Chondrocyte (in vitro differentiated cells): ENCODE results near the gene MOB3C. TPM values are rescaled to one million over a fixed set of nuclear protein-coding genes. Genes with fewer than 3 reads are reported as not detected.

Experiments
- DNase-seq: peaks from one replicate; pipeline ENCODE4 v3.0.0; 2021; ENCODE audit warnings: mixed read lengths, low spot score
- H3K27ac Mint-ChIP-seq: one replicate; pipeline ENCODE4 v1.8.0; 2021; ENCODE audit warnings: mild to moderate bottlenecking, moderate library complexity, mixed read lengths; ENCODE audit not compliant: unreplicated experiment
- H3K27me3 Mint-ChIP-seq: 2 replicates; pipeline ENCODE4 v1.8.0; 2021; ENCODE audit warnings: low read depth, mixed read lengths
- H3K36me3 Mint-ChIP-seq: 2 replicates; pipeline ENCODE4 v1.8.0; 2021; ENCODE audit warnings: low read depth, mixed read lengths
- H3K4me1 Mint-ChIP-seq: 2 replicates; pipeline ENCODE4 v1.8.0; 2021; ENCODE audit warnings: low read depth, mild to moderate bottlenecking, mixed read lengths
- H3K4me3 Mint-ChIP-seq: one replicate; pipeline ENCODE4 v1.8.0; 2021; ENCODE audit warnings: mild to moderate bottlenecking, moderate library complexity, mixed read lengths; ENCODE audit not compliant: unreplicated experiment
- H3K9me3 Mint-ChIP-seq: 2 replicates; pipeline ENCODE4 v1.8.0; 2021; ENCODE audit warnings: low read depth, mixed read lengths
- CTCF ChIP-seq: fragments of 200-600 bp; sonication (generic); IDR thresholded peaks from 2 replicates; pipeline ENCODE4 v1.5.0; 2021; ENCODE audit warnings: antibody characterized with exemption, mild to moderate bottlenecking, moderate library complexity
- total RNA-seq: library from RNA; stranded (reverse); gene quantifications from 3 replicates; pipeline ENCODE4 v1.2.1, GENCODE V29; 2021

The MOB3C gene
- total RNA-seq, 1 donor from 2014 or later, result 6.2 TPM

DNA sequence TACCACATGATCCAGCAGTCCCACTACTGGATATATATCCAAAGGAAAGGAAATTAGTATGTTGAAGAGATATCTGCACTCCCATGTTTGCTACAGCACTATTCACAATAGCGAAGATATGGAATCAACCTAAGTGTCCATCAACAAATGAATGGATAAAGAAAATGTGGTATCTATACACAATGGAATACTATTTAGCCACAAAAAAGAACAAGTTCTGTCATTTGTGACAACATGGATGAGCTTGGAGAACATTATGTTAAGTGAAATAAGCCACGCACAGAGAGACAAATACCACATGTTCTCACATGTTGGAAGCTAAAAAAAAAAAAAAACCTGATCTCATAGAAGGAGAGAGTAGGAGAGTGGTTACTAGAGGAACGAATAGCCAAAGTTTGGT lies 33.9 kb upstream of the MOB3C start:
- no peak overlapping the region for H3K27ac Mint-ChIP-seq
- H3K4me1 Mint-ChIP-seq, result peaks cover 4% of the 10 kb centered on the region
- H3K4me3 Mint-ChIP-seq, result no peak overlapping the region
- peaks cover 40% of the 10 kb centered on the region for H3K36me3 Mint-ChIP-seq
- no peak for TF ChIP-seq CTCF
- H3K27me3 Mint-ChIP-seq, result no peaks in the 10 kb centered on the region
- no peak for DNase-seq
- H3K9me3 Mint-ChIP-seq, result peaks cover 22% of the 10 kb centered on the region

GRCh38 chr1:46649764-46650163 lies 33.2 kb upstream of the MOB3C start:
- no peak overlapping the region for H3K4me3 Mint-ChIP-seq
- DNase-seq, result no peak
- no peak for TF ChIP-seq CTCF
- no peaks in the 10 kb centered on the region for H3K27me3 Mint-ChIP-seq
- no peak overlapping the region for H3K27ac Mint-ChIP-seq
- peaks cover 36% of the 10 kb centered on the region for H3K36me3 Mint-ChIP-seq
- peaks cover 18% of the 10 kb centered on the region for H3K9me3 Mint-ChIP-seq
- H3K4me1 Mint-ChIP-seq, result peaks cover 4% of the 10 kb centered on the region

DNA sequence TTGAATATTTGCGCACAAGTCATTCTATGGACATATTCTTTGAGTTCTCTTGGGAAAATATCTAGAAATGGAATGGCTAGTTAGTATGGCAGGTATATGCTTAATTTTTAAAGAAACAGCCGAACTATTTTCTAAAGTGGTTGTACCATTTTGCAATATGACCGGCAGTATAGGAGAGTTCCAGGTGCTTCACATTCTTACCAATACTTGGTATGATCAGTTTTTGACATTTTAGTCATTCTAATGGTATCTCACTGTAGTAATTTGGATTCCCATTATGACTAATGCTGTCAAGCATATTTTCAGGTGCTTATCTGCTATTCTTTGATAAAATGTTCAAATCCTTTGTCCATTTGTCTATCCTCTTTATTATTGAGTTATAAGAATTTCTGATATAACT lies 31.0 kb upstream of the MOB3C start:
- TF ChIP-seq CTCF, result no peak
- no peak for DNase-seq
- Mint-ChIP-seq H3K4me1 (peaks cover 15% of the 10 kb centered on the region), H3K27me3 (no peaks in the 10 kb centered on the region), H3K4me3 (no peak overlapping the region), H3K36me3 (peaks cover 33% of the 10 kb centered on the region), H3K9me3 (peaks cover 16% of the 10 kb centered on the region), H3K27ac (no peak overlapping the region)

DNA sequence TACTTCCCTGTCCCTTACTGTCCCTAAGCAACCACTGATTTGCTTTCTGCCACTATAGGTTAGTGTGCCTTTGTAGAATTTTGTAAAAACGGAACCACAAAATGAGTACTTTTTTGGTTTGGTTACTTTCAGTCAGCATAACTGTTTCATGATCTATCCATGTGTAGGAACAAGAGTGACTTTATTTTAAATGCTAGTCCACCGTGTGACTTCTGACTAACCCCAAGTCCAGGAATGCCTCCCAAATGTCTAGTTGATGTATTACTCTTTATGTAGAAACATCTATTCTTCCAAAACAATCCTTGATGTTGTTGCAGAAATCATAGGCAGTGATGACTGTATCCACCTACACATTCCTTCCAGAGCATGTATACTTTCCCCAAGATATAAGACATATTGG lies 30.2 kb upstream of the MOB3C start:
- no peak overlapping the region for H3K4me3 Mint-ChIP-seq
- DNase-seq, result no peak
- peaks cover 15% of the 10 kb centered on the region for H3K4me1 Mint-ChIP-seq
- no peaks in the 10 kb centered on the region for H3K27me3 Mint-ChIP-seq
- H3K27ac Mint-ChIP-seq, result no peak overlapping the region
- H3K9me3 Mint-ChIP-seq, result peaks cover 16% of the 10 kb centered on the region
- H3K36me3 Mint-ChIP-seq, result peaks cover 27% of the 10 kb centered on the region
- no peak for TF ChIP-seq CTCF

- TF ChIP-seq CTCF, result no peak
- H3K9me3 Mint-ChIP-seq, result peaks cover 16% of the 10 kb centered on the region
- H3K4me1 Mint-ChIP-seq, result peaks cover 15% of the 10 kb centered on the region
- peaks cover 31% of the 10 kb centered on the region for H3K36me3 Mint-ChIP-seq
- H3K27me3 Mint-ChIP-seq, result no peaks in the 10 kb centered on the region
- no peak overlapping the region for H3K4me3 Mint-ChIP-seq
- DNase-seq, result no peak
- no peak overlapping the region for H3K27ac Mint-ChIP-seq
Measured at GRCh38 chr1:46646331-46646730, 29.7 kb upstream of the MOB3C start.
